Fibroblast of the aortic adventitia (primary cell): Measurements from ENCODE around the gene CCDC124. TPM values are rescaled to one million over a fixed set of nuclear protein-coding genes. Genes with fewer than 3 reads are reported as not detected.
A peak's percentile ranks its signal among the peaks of the same experiment; 100 is the strongest.
"Not testable (repeated sequence)": the region's sequence is repeated elsewhere in the genome, so short reads cannot be mapped to it uniquely, and the experiment has no call there.

Experiments
- DNase-seq: peaks from one replicate; pipeline ENCODE4 v3.0.0-alpha.2; 2010; ENCODE audit warnings: low read depth
- H3K4me3 ChIP-seq: 2 replicates; pipeline ENCODE4 v1.5.1; 2011; ENCODE audit warnings: low read depth, mild to moderate bottlenecking, control low read depth, low read length, moderate library complexity
- total RNA-seq: library from RNA; depleted of rRNA; stranded (reverse); fragments of >200 nt; gene quantifications from 2 replicates; pipeline ENCODE4 v1.2.3, GENCODE V29; 2012; ENCODE audit warnings: low replicate concordance
- TF ChIP-seq, protein P1 (sequence below): IDR thresholded peaks from 2 replicates; pipeline ENCODE4 v1.5.1; 2011; ENCODE audit warnings: mild to moderate bottlenecking, low read length, control low read depth, inconsistent platforms; ENCODE audit not compliant: insufficient read depth

Gene CCDC124
- total RNA-seq, 1 donor, result 24.9 TPM

GRCh38 chr19:17893766-17894165 is 39.0 kb upstream of the CCDC124 start:
- TF ChIP-seq, protein P1, sequence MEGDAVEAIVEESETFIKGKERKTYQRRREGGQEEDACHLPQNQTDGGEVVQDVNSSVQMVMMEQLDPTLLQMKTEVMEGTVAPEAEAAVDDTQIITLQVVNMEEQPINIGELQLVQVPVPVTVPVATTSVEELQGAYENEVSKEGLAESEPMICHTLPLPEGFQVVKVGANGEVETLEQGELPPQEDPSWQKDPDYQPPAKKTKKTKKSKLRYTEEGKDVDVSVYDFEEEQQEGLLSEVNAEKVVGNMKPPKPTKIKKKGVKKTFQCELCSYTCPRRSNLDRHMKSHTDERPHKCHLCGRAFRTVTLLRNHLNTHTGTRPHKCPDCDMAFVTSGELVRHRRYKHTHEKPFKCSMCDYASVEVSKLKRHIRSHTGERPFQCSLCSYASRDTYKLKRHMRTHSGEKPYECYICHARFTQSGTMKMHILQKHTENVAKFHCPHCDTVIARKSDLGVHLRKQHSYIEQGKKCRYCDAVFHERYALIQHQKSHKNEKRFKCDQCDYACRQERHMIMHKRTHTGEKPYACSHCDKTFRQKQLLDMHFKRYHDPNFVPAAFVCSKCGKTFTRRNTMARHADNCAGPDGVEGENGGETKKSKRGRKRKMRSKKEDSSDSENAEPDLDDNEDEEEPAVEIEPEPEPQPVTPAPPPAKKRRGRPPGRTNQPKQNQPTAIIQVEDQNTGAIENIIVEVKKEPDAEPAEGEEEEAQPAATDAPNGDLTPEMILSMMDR, result no peak
- no peak for DNase-seq
- H3K4me3 ChIP-seq, result no peak overlapping the region

GRCh38 chr19:17902701-17903100 is 30.1 kb upstream of the CCDC124 start:
- no peak overlapping the region for H3K4me3 ChIP-seq
- TF ChIP-seq, protein P1, result no peak
- peak; percentile 35 for DNase-seq

GRCh38 chr19:17908244-17908643 is 24.6 kb upstream of the CCDC124 start:
- TF ChIP-seq, protein P1, result no peak
- no peak for DNase-seq
- H3K4me3 ChIP-seq, result no peak overlapping the region

DNA sequence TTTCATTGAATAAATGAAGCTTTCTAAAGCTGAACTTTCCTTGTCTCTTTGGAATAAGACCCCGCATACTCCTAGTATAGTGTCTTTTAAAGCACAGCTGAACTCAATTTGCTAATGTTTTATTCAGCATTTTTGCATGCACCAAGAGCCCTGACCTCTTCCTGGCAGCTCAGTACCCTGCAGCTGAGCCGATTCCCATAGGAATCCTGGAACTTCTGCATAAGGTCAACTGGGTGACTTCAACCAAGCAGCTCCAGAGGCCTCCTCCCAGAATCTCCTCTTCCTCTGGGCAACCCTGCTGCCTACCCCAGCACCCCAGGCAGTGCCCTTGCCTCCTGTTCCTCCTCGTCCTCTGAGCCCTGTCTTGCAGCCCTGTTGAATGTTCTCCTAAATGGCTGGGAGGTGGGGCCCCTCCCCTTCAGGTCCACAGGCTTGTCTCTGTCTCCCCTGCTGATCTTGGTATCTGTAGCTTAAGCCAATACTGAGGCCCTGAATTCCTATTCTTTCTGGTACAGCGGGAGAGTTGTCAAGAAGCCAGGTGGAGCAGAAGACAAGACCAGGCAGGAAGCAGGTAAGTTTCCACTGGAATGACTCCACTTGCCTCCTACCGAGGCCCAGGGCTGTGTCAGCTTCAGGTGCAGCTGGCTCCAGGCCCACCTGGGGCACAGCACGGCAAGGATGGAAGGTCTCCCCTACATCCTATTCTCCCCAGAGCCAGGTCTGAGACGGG is 23.6 kb upstream of the CCDC124 start:
- TF ChIP-seq, protein P1, result no peak
- H3K4me3 ChIP-seq, result no peak overlapping the region
- DNase-seq, result no peak

DNA sequence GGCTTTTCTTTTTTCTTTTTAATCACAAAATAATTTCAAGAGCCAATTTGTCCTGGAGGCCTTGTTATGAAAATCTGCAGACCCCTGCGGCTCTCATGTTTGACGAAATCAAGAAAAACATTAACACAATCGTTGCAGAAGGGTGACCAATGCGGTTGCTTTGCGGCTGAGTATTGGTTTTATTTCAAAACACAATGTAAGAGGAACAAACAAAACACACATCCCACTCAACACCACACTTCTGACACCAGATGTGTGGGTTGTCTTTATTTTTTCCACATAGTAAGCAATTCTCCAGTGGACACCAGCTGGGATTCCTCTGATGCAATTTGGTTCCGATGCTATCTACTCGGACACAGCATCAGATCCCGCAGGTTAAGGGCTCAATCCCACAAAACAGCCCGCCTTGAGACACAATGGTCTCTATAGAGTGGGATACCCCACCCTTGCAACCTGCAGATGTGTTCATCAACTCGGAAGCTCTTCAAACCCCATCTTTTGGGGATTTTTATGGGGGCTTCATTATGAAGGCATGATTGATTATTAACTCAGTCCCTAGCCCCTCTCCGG is 21.9 kb upstream of the CCDC124 start:
- H3K4me3 ChIP-seq, result no peak overlapping the region
- DNase-seq, result no peak
- TF ChIP-seq, protein P1, result no peak

- no peak overlapping the region for H3K4me3 ChIP-seq
- TF ChIP-seq, protein P1, result no peak
- DNase-seq, result no peak
Measured at GRCh38 chr19:17915940-17916593, 16.7 kb upstream of the CCDC124 start.

DNA sequence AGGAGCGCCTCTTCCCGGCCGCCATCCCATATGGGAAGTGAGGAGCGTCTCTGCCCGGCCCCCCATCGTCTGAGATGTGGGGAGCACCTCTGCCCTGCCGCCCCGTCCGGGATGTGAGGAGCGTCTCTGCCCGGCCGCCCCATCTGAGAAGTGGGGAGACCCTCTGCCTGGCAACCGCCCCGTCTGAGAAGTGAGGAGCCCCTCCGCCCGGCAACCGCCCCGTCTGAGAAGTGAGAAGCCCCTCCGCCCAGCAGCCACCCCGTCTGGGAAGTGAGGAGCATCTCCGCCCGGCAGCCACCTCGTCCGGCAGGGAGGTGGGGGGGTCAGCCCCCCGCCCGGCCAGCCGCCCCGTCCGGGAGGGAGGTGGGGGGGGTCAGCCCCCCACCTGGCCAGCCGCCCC is 14.7 kb upstream of the CCDC124 start:
- not testable (repeated sequence) for DNase-seq

GRCh38 chr19:17919122-17919521 is 13.7 kb upstream of the CCDC124 start:
- not testable (repeated sequence) for DNase-seq

More for the DNA sequence above, 14.7 kb upstream of the CCDC124 start:
- not testable (repeated sequence) for H3K4me3 ChIP-seq

More at GRCh38 chr19:17919122-17919521, 13.7 kb upstream of the CCDC124 start:
- H3K4me3 ChIP-seq, result not testable (repeated sequence)
